Activated CD4-positive, alpha-beta T cell treated with anti-CD3 and anti-CD28 coated beads, Interleukin-2, Interleukin-6, amounts not matched to agents 100 ng/mL and 50 ng/mL, durations not matched to agents 16 hours and 8 hours (primary cell): ENCODE measurements around the gene IL9R.
"Not testable (repeated sequence)": the region's sequence is repeated elsewhere in the genome, so short reads cannot be mapped to it uniquely, and the experiment has no call there.

ENCODE experiments used
- DNase-seq: peaks from one replicate; pipeline ENCODE4 v3.0.0-alpha.2; 2020

Gene IL9R

DNA sequence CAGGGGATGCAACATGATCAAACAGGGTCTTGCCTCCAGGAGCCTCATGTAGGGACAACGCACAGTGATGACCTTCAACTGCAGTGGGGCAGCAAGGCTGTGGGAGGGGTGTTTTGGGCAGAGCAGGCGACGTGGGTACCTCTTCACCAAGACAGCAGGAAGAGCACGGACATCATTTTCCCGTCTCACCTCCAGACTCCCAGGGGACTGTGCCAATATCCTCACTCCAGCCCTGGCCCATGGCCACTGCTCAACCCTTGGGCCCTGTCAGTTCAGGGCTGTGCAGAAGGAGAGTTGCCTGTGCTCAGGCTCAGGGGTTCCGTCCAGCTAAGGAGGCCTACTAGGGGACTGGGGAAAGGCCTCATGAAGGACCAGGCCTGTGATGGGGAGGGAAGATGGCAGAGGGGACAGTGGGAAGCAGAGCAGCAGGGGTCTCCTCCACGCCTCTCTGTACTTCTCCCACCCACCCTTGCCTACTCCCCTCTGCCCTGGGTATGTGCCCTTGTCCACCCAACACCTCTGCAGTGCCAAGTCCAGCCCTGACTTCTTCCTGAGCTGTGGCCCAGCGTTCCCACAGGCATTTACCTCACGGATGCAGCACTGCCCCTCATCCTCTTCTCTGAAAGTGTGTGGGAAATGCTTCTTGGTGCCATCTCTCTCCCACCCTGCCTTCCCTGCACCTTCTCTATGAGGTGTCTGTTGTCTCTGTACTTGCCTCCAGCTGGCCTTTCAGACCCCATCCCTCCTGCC lies 1.4 kb downstream of the IL9R start:
- no peak for DNase-seq

DNA sequence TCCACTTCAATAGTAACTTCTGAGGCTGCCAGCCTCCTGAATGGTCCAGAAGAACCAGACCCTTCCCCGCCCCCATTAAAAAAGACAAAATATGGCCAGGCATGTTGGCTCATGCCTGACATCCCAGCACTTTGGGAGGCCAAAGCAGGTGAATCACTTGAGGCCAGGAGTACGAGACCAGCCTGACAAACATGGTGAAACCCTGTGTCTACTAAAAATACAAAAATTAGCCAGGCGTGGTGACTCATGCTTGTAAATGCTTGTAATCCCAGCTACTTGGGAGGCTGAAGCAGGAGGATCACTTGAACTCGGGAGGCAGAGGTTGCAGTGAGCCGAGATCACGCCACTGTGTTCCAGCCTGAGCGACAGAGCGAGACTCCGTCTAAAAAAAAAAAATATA lies 2.3 kb downstream of the IL9R start:
- DNase-seq, result not testable (repeated sequence)

DNA sequence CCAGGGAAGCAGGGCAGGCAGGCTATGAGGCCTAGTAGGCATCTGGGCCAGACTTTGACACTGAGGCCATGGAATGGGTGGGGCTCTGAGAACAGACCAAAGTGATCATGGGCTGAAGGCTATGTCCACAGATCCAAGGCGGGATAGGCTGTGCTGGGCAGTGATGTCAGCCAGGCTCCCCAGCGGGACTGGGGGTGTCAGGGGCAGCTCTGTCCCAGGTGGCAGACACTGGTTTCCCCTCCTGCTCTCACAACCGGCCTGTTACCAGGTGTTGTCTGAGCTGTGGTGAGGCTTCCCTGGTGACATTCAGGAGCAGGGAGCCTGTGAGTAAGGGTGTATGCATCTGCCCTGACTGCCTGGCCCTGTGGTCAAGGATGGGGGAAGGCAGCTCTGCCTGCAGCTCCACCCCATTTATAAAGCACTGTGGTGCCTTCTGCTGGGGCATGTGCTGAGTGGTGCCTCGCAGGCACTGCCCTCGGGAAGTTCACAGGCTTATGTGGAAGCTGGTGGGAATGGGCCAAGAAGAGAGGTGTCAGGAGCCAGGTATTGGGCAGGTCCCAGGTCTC lies 2.9 kb downstream of the IL9R start:
- no peak for DNase-seq

DNA sequence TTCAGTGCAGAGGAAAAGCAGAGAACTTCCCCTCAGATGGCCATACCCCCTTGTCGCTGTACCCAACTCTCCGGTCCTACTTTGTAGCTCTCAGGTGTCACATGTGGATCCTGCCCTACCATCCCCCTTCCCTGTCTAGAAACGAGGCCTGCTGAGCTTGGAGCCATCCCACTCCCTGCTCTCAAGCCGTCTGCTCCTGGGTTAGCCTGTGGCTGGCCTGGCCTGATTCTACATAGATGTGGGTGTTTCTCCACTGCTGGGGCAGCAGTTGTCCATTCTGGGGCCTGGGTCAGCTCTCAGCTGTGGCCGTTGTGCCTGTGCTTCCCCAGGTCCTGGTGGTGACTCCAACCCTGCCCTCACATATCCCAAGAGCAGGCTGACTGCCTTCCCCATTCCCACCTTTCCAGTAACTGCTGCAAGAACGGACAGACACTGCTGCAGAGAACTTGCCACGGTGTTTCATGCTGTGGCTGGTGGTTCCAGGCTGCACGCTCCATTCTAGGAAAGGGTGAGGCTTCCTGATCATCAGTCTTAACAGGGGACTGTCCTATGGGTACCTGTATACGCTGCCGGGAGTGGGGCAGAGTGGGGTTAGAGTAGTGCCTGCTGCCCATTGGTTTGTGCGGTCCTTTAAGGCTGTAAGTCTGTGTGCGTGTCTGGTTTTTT lies 3.6 kb downstream of the IL9R start:
- DNase-seq, result no peak

DNA sequence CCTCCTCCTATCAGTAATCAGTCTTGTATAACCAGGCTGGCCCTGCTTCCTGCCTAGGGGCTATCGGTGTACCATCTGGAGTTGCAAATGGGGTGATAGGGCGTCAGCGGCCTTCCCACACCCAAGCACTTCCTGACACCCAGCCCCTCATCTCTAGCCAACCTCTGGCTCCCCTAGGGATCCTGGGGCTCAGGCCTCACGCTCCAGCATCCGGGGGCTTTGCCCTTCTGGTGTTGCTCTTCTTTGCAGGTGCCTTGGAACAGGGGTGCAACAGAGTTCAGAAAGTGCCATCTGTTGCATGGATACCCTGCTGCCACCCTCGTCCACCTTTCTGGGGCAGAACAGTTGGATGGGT lies 4.1 kb downstream of the IL9R start:
- DNase-seq, result no peak

DNA sequence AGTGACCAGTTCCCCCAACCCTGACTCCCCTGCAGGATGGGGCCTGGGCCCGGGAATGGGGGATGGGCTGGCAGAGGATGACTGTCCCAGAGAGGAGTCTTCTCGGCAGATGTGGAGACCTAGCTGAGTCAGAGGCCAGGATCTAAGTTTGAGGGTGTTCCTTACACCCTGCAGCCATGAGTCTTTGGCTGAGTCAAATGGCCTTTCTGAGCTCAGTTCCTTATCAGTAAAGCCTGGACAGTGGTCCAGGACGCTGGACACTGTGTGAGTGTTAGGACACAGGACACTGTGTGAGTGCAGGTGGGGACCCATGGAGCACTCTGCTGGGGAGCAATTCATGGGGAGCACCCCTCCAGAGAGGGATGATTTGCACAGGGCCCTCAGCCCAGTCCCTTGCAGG lies 5.0 kb downstream of the IL9R start:
- no peak for DNase-seq

DNA sequence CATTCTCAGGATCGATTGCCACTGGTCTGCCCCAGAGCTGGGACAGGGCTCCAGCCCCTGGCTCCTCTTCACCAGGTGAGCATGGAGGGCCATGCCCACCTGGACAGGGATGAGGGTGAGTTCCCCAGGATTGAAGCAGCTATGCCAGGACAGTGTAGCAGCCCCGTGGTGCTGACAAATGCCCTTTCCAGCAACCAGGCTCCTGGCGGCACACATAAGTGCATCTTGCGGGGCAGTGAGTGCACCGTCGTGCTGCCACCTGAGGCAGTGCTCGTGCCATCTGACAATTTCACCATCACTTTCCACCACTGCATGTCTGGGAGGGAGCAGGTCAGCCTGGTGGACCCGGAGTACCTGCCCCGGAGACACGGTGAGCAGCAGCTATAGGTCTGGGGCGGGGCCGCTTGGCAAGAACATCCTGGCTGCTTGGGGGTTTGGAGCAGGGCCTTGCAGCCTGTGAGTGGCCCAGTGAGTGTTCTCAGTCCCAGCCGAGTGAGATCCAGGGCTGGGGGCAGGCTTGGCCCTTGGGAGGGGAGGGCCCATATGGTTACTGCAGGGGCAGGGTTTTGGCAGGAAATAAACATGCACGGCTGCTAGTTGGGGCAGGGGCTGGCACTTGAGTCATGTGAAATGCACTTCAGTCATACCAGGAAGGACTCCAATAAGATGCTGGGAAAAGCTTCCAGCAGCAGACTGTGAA lies 6.1 kb downstream of the IL9R start:
- DNase-seq, result no peak

DNA sequence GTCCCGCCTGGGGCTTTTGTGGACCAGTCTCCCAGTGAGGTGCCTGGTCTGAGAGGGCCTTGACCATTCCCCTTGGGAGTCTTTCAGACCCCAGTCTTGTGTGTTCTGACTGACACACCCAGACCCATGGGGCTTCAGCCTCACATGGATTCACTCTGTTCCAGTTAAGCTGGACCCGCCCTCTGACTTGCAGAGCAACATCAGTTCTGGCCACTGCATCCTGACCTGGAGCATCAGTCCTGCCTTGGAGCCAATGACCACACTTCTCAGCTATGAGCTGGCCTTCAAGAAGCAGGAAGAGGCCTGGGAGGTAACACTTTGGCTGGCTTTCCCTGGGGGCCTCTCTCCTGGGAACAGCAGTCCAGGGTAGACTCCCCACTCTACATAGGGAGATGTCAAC lies 6.8 kb downstream of the IL9R start:
- no peak for DNase-seq

DNA sequence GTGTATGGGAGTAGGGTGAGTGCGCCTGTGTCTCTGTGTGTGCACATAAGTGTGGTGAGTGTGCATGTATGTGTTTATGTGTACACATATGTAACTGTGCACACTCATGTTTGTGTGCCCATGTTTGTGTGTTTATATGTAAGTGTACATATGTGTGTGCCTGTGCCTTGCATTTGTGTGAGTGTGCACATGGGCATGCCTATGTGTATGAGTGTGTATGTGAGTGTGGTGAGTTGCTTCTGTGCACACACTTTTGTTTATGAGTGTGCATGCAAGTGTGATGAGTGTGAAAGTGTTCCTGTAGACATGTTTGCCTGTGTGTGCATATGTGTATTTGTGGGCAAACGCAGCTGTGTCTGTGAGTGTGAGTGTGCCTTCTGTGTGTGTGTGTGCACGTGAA lies 7.2 kb downstream of the IL9R start:
- no peak for DNase-seq

DNA sequence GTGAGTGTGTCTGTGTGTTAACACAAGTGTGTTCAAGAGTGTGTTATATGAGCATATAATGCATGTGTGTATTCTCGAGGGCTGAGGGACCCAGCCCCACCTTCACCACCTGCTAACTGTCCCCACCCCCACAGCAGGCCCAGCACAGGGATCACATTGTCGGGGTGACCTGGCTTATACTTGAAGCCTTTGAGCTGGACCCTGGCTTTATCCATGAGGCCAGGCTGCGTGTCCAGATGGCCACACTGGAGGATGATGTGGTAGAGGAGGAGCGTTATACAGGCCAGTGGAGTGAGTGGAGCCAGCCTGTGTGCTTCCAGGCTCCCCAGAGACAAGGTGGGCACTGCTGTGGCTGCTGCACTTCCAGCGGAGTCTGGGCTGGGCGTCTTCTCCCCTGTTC lies 7.6 kb downstream of the IL9R start:
- DNase-seq, result no peak

DNA sequence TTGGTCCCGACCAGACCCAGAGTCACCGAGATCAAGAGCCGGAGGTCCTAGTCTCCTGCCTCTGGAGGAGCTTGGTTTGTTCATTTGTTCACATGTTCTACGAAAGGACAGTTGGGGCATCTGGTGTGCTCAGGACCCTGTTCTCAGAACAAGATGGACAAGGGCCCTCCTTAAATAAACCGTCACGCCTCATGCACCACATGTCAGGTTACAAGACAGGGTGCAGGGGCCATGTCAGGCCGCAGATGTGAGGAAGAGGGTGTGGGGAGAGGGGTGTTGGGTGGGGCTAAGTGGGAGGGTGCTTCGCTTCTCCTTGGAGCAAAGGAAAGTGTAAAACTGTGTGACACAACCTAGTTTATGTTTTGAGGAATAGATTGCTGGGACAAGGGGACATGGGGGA lies 9.0 kb downstream of the IL9R start:
- not testable (repeated sequence) for DNase-seq

DNA sequence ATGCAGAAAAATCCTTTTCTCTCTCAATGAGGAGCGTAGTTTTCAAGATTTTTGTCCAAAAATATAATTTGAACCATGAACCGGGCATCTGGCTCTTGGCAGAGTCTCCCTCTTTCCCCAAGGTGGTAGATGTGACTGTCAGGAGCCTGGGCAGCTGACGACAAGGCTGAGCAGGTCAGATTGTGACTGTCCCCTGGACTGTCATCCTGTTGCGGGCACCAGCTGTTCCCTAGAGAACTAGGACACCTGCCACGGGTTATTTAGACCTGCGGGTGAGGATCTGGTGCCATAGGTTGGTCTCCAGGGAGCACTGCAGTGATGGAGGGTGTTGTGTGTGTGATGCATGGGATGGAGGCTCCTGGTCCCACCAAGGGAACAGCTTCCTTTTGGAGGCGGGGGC lies 10.9 kb downstream of the IL9R start:
- DNase-seq, result not testable (repeated sequence)

DNA sequence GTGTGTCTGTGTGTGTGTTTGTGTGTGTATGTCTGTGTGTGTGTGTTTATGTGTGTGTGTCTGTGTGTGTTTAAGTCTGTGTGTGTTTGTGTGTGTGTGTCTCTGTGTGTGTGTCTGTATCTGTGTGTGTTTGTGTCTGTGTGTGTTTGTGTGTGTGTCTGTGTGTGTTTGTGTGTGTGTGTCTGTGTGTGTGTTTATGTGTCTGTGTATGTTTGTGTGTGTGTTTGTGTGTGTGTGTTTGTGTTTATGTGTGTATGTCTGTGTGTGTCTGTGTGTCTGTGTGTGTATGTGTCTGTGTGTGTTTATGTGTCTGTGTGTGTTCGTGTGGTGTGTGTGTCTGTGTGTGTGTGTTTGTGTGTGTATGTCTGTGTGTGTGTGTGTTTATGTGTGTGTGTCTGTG lies 11.4 kb downstream of the IL9R start:
- DNase-seq, result no peak

DNA sequence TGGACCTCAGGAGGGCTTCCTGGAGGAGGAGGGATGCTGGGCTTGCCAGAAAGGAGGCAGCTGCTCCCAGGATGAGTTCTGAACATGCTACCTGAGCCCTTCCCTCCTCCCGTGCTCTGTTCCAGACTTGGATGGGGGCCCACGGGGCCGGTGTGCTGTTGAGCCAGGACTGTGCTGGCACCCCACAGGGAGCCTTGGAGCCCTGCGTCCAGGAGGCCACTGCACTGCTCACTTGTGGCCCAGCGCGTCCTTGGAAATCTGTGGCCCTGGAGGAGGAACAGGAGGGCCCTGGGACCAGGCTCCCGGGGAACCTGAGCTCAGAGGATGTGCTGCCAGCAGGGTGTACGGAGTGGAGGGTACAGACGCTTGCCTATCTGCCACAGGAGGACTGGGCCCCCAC lies 12.2 kb downstream of the IL9R start:
- DNase-seq, result not testable (repeated sequence)

DNA sequence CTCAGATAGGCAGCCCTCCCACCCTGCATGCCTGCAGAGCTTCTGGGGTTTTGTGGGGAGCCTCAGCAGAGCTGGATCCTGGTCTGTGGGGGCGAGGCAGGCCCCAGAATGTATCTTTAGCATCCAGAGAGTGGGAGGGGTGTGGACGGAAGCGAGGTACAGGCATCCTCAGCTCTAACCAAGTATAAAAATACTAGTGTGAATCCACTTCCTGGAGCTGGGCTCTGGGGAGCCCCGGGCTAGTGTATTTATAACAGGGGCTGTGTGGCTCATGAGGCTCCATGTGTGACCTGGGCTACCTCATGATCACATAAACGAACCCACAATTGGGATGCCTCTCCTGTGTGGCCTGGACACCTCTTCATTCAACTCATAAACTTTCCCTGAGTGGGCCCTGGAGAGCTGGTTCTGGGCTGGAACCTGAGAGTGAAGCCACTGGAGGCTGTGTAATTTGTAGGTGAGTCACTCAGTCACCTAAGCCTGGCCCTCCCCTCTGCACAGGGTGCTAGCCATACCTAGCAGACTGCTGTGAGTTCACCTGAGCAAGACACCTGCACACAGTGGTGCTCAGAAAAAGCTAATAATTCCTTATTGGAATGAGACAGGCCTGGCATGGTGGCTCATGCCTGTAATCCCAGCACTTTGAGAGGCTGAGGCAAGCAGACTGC lies 15.9 kb downstream of the IL9R start:
- DNase-seq, result not testable (repeated sequence)

DNA sequence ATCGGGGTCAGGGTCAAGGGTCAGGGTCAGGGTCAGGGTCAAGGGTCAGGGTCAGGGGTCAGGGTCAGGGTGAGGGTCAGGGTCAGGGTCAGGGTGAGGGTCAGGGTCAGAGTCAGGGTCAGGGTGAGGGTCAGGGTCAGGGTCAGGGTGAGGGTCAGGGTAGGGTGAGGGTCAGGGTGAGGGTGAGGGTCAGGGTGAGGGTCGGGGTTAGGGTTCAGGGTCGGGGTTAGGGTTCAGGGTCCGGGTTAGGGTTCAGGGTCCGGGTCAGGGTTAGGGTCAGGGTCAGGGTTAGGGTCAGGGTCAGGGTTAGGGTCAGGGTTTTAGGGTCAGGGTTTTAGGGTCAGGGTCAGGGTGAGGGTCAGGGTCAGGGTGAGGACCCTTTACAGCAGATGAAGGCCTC lies 22.4 kb downstream of the IL9R start:
- not testable (repeated sequence) for DNase-seq

DNA sequence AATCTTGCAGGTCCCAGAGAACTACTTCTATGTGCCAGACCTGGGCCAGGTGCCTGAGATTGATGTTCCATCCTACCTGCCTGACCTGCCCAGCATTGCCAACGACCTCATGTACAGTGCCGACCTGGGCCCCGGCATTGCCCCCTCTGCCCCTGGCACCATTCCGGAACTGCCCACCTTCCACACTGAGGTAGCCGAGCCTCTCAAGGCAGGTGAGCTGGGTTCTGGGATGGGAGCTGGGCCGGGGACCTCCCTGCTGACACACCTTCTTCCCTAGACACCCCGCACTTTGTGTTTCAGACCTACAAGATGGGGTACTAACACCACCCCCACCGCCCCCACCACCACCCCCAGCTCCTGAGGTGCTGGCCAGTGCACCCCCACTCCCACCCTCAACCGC lies 25.5 kb downstream of the IL9R start:
- DNase-seq, result not testable (repeated sequence)

DNA sequence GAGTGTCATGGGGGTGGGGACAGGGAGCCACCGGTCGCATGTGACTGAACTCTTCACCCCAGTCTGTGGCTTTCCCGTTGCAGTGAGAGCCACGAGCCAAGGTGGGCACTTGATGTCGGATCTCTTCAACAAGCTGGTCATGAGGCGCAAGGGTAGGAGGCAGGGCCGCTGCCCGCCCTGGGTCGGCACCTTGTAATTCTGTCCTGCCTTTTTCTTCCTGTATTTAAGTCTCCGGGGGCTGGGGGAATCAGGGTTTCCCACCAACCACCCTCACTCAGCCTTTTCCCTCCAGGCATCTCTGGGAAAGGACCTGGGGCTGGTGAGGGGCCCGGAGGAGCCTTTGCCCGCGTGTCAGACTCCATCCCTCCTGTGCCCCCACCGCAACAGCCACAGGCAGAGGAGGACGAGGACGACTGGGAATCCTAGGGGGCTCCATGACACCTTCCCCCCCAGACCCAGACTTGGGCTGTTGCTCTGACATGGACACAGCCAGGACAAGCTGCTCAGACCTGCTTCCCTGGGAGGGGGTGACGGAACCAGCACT lies 27.5 kb downstream of the IL9R start:
- DNase-seq, result not testable (repeated sequence)

DNA sequence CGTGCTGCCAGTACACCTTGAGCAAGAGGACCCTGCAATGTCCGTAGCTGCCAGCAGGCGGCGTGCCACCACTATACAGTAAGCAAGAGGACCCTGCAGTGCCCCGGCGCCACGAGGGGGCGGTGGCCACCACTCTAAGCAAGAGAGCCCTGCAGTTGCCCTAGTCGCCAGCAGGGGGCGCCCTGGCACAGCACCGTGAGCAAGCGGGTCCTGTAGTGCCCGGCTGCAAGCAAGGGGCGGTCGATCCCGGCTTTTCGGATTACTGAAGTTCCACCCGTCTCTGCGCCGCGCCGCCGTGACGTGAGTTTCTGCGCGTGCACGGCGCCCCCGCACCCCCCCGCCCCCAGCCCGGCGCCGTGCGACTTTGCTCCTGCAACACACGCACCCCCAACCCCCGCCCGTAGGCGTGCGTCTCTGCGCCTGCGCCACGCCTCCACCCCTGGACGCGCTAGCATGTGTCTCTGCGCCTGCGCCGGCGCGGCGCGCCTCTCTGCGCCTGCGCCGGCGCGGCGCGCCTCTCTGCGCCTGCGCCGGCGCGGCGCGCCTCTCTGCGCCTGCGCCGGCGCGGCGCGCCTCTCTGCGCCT lies 31.2 kb downstream of the IL9R start:
- DNase-seq, result not testable (repeated sequence)

DNA sequence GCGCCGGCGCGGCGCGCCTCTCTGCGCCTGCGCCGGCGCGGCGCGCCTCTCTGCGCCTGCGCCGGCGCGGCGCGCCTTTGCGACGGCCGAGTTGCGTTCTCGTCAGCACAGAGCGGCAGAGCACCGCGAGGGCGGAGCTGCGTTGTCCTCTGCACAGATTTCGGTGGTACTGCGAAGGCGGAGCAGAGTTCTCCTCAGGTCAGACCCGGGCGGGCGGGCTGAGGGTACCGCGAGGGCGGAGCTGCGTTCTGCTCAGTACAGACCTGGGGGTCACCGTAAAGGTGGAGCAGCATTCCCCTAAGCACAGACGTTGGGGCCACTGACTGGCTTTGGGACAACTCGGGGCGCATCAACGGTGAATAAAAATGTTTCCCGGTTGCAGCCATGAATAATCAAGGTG lies 31.8 kb downstream of the IL9R start:
- not testable (repeated sequence) for DNase-seq

DNA sequence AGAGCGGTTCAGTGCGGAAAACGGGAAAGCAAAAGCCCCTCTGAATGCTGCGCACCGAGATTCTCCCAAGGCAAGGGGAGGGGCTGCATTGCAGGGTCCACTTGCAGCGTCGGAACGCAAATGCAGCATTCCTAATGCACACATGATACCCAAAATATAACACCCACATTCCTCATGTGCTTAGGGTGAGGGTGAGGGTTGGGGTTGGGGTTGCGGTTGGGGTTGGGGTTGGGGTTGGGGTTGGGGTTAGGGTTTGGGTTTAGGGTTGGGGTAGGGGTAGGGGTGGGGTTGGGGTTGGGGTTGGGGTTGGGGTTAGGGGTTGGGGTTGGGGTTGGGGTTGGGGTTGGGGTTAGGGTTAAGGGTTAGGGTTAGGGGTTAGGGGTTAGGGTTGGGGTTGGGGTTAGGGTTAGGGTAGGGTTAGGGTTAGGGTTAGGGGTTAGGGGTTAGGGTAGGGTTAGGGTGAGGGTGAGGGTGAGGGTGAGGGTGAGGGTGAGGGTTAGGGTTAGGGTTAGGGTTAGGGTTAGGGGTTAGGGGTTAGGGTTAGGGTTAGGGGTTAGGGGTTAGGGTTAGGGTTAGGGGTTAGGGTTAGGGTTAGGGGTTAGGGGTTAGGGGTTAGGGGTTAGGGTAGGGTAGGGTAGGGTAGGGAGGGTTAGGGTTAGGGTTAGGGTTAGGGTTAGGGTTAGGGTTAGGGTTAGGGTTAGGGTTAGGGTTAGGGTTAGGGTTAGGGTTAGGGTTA lies 32.4 kb downstream of the IL9R start:
- not testable (repeated sequence) for DNase-seq

DNA sequence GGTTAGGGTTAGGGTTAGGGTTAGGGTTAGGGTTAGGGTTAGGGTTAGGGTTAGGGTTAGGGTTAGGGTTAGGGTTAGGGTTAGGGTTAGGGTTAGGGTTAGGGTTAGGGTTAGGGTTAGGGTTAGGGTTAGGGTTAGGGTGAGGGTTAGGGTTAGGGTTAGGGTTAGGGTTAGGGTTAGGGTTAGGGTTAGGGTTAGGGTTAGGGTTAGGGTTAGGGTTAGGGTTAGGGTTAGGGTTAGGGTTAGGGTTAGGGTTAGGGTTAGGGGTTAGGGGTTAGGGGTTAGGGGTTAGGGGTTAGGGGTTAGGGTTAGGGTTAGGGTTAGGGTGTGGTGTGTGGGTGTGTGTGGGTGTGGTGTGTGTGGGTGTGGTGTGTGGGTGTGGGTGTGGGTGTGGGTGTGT lies 33.0 kb downstream of the IL9R start:
- peak; percentile 57 for DNase-seq
